ENCODE results near the gene SLC2A4RG. TPM values are rescaled to one million over a fixed set of nuclear protein-coding genes. Genes with fewer than 3 reads are reported as not detected.

SLC2A4RG gene
- polyA plus RNA-seq, 3 donors, result 65.7 to 124 (median 123) TPM

DNA sequence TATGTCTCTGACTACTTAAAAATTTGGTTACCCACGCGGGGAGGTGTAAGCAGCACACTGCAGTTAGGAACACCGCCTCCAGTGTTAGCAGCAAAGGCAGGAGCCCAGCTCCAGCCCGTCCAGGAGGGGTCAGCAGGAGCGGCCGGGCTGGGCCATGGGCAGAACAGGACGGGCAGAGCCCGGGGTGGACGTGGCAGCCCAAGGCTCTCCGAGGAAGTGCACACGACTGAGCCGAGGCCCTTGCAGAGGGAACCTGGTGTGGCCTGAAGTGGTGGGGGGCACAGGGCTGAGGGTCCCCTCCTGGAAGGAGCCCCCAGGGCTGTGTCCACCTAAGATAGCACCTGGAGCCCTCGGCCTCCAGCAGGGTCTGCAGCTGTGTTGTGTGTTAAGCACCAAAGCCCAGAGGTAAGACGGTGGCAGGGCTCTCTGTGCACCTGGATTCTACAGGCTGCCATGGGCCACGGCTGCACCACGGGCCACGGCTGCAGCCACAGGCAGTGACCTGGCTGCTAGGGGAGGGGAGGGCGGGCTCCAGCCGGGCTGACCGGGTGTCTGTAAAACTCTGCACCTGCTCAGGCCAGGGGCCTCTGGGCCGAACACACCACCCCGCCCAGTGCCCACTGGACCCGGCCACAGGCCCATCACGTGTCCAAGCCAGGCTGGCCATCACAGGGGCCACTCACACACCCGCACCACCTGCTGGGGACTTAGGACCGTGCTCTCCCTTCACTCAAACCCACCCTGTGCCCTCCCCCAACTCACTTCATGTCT lies 6.6 kb downstream of the SLC2A4RG start:
- DNase-seq (ENCODE audit: extremely low read depth in 1 of 11, low read depth in 9 of 11, low spot score in 4 of 11), result no peak

DNA sequence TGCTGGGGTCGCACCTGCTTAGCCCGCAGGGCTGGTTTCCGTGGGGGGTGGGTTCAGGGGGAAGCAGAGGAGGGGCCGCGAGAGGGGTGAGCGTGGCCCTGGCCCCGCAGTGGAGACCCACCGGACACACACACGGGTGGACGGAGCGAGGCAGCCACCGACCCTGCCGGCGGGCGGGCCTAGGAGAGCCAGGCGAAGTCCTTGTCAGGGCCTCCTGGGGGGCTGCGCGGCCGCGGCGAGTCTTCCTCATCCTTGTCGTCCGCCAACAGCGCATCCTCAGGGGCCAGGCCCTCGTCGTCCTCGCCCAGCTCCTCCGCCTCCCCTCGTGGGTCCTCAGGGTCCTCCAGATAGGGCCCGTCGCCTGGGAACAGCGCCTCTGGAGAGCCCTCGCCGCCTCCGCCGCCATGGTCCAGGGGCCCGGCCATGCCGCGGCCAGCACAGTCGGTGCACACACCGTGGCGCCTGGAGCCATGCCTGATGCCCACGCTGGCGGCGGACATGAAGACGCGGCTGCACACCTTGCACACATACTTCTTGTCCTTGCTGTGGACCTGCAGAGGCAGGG lies 7.3 kb downstream of the SLC2A4RG start:
- no peak for DNase-seq (ENCODE audit: extremely low read depth in 1 of 11, low read depth in 9 of 11, low spot score in 4 of 11)

DNA sequence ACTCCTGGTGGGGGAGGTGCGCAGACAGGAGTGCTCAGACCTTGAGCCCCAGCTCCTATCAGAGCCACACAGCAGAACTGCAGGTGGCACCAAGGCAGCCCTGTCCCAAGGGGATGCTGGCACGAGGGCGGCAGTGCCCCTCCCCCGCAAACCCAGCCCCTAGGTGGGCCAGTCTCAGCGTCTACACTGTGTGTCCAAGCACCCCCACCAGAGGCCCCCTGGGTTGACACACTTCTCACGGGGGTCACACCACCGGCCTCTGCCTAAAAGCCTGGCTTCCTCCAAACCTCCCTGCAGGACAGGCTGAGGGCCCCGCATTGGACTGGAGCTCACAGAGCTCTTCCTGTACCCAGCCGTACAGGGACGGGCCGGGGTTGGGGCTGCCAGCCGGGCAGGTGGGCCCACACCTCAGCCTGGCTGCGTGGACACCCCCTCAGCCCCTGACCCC lies 8.1 kb downstream of the SLC2A4RG start:
- no peak for DNase-seq (ENCODE audit: extremely low read depth in 1 of 11, low read depth in 9 of 11, low spot score in 4 of 11)

- DNase-seq (ENCODE audit: extremely low read depth in 1 of 11, low read depth in 9 of 11, low spot score in 4 of 11), result no peak
Observed at GRCh38 chr20:63748070-63748933, 8.7 kb downstream of the SLC2A4RG start.

DNA sequence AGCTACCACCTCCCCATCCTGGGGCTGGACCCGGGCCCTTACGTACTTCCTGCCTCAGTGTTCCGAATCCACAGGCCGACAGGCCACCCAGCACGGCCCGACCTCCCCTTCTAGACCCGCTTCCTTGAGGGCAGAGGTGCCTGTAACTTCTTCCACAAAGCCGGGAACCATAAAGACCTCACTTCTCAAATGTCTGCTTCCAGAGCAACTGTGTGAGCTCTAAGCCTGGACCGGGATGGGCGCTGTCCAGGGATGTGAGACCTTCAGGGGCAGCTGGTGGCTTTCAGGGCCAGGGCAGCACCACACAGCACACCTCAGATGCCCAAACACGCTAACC lies 9.3 kb downstream of the SLC2A4RG start:
- DNase-seq (ENCODE audit: extremely low read depth in 1 of 11, low read depth in 9 of 11, low spot score in 4 of 11), result no peak

- DNase-seq (ENCODE audit: extremely low read depth in 1 of 11, low read depth in 9 of 11, low spot score in 4 of 11), result no peak
Observed at GRCh38 chr20:63749597-63750508, 10.3 kb downstream of the SLC2A4RG start.

- DNase-seq (ENCODE audit: extremely low read depth in 1 of 11, low read depth in 9 of 11, low spot score in 4 of 11), result no peak
Observed at GRCh38 chr20:63750807-63751470, 11.4 kb downstream of the SLC2A4RG start.

GRCh38 chr20:63751471-63752271 lies 12.1 kb downstream of the SLC2A4RG start:
- no peak for DNase-seq (ENCODE audit: extremely low read depth in 1 of 11, low read depth in 9 of 11, low spot score in 4 of 11)

GRCh38 chr20:63752411-63753101 lies 13.0 kb downstream of the SLC2A4RG start:
- no peak for DNase-seq (ENCODE audit: extremely low read depth in 1 of 11, low read depth in 9 of 11, low spot score in 4 of 11)

DNA sequence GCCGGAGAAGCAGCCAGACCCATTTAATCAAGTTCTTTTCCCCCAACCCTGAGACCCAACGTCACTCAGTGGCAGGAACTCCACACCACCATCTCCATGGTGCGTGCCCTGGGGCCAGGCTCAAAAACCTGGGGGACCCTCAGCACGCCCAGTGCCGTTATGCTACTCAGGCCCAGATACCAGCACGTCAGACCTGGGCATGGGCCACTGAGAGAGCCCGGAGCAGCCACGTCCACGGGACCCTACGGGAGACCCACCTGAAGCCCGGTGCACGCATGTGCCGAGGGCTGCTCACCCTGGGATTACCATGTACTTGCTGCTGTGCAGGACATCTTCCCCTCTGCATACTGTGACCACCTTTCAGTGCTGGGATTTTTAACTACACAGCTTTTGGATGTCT lies 13.8 kb downstream of the SLC2A4RG start:
- DNase-seq (ENCODE audit: extremely low read depth in 1 of 11, low read depth in 9 of 11, low spot score in 4 of 11), result no peak

DNA sequence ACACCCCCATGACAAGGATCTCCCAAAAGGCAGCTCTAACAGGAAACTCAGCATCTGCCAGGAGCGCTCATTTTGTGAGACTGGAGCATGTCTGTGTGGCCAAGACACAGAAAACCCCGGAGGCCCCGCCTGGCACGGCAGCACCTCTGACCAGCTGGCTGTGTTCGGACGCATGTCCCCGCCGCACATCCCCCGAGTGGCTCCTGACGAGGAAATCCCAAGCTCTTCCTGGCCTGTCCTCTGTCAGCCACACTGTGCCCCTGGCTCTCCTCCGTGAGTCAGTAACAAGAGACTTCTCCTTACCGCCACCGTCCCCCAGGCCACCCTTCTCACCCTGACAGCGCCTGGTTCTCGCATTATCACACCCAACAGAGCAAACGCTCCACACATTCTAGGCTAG lies 14.4 kb downstream of the SLC2A4RG start:
- no peak for DNase-seq (ENCODE audit: extremely low read depth in 1 of 11, low read depth in 9 of 11, low spot score in 4 of 11)

DNA sequence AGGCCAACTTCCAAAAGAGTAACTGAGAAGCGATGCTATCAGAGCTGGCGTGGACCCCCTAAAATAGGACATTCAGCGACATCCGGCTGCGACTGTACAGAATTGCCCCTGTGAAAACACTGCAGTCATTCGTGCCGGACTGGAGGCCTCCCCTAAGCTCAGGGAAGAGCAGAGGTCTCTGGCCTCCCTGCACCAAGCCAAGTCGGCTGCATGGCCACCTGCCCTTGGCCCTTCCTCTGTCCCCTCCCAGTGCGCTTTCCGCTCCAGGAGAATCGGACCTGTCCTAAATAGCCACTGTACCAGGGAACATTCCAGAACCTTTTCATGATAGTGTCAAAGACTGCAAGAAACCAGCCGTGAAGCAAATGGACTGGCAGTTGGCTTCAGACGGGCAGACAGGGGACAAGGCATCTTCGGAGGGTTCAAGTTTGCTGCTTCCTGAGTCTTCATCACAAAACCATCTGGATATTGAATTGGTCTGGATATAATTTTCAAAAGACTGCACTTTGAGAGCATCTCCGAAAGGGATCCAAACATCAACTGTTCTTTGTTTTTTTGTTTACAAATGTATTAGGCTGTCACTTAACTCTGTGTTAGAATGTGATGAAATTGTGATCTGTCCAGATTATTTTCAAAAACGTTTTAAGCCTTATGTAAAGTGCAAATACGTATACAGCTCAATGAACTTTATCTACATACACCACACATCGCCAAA lies 16.5 kb downstream of the SLC2A4RG start:
- DNase-seq (ENCODE audit: extremely low read depth in 1 of 11, low read depth in 9 of 11, low spot score in 4 of 11), result no peak

DNA sequence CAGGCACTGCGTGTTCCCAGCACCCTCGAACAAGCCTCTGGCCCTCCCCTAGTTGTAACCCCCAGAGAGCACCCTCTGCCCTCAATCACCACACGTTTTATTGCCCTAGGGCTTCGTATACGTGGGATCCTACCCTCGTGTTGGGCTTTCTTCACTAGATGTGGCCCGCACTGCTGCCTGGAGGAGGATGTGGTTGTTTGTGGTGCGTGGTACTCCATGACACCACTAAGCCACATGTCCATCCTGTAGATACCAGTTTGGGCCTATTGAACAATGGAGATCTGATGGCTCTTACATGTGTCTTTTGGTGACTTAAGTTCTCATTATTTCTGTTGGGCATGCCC lies 17.0 kb downstream of the SLC2A4RG start:
- no peak for DNase-seq (ENCODE audit: extremely low read depth in 1 of 11, low read depth in 9 of 11, low spot score in 4 of 11)

DNA sequence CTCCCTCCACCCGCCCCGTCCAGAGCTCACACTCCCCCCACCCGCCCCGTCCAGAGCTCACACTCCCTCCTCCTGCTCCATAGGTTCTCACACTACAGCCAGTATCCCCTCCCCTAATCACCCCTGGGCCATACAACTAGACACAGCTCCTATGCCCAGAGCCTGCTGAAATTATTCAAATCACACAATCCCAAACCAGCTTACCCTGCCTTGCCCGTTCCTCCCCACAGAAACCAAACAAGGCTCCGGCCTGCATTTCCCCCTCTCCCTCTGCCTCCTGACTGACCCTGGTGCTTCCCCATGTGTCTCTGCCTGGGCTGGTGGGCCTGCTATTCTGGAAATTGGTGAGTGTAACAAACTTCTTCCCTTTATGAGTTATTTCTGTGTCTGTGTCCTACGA lies 18.6 kb downstream of the SLC2A4RG start:
- no peak for DNase-seq (ENCODE audit: extremely low read depth in 1 of 11, low read depth in 9 of 11, low spot score in 4 of 11)

DNA sequence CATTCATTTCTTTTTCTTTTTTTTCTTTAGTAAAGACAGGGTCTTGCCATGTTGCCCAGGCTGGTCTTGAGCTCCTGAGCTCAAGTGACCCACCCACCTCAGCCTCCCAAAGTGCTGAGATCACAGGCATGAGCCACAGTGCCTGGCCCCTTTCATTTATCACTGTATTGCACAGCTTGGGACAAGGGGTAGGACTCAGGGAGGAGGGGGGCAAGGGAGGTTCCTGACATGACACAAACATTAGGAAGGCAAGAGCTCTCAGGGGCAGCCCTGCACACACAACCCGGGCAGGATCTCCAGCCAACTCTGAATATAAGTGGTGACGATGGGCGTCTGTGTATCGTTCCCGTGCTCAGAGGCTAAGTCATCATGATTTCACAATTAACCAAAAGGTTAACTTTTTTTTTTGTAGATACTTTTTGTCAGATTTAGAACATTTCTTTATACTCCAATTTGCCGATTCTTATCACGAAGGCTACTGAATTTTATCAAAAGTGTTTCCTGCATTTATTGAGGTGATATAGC lies 19.9 kb downstream of the SLC2A4RG start:
- no peak for DNase-seq (ENCODE audit: extremely low read depth in 1 of 11, low read depth in 9 of 11, low spot score in 4 of 11)

GRCh38 chr20:63765082-63765873 lies 25.7 kb downstream of the SLC2A4RG start:
- DNase-seq (ENCODE audit: extremely low read depth in 1 of 11, low read depth in 9 of 11, low spot score in 4 of 11), result no peak
